ENCODE results near the gene MAGEL2.

MAGEL2 gene

GRCh38 chr15:23647421-23648370 is at the start of gene MAGEL2:
Gene MAGEL2, minus strand, starts transcription at chr15:23647867. Its CDS starts 125 bp downstream, at chr15:23647742.
- TF ChIP-seq, protein P1, sequence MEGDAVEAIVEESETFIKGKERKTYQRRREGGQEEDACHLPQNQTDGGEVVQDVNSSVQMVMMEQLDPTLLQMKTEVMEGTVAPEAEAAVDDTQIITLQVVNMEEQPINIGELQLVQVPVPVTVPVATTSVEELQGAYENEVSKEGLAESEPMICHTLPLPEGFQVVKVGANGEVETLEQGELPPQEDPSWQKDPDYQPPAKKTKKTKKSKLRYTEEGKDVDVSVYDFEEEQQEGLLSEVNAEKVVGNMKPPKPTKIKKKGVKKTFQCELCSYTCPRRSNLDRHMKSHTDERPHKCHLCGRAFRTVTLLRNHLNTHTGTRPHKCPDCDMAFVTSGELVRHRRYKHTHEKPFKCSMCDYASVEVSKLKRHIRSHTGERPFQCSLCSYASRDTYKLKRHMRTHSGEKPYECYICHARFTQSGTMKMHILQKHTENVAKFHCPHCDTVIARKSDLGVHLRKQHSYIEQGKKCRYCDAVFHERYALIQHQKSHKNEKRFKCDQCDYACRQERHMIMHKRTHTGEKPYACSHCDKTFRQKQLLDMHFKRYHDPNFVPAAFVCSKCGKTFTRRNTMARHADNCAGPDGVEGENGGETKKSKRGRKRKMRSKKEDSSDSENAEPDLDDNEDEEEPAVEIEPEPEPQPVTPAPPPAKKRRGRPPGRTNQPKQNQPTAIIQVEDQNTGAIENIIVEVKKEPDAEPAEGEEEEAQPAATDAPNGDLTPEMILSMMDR (IDR thresholded peaks at IDR 0.05), result no peak
- Histone ChIP-seq H3K27ac (no peak within 1 kb of the TSS), H3K4me3 (peak within 1 kb of the TSS; percentile 62)
- no peak for DNase-seq (ENCODE audit: low spot score)

DNA sequence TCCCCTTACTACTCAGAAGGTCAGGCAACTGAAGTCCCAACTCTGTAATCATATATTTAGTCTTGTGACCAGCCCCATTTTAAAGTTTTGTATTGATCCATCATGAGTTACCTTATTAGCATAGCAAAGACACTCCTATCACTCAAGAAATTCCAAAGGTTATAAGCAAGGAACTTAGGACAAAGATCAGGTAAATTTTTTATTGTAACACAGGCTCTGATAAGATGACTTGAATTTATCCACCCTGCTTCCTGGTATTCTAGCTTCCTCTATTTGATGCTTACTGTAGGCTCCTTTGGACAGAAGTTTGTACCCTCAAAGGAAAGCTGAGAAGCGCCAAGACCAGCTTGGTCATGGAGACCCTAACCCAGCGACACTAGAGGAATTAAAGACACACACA is 47.6 kb upstream of the MAGEL2 start:
- DNase-seq (ENCODE audit: low spot score), result no peak
- H3K27ac ChIP-seq, result no peak overlapping the region
- H3K4me3 ChIP-seq, result no peak overlapping the region
- TF ChIP-seq, protein P1 (IDR thresholded peaks at IDR 0.05), result no peak

GRCh38 chr15:23694592-23694991 is 46.9 kb upstream of the MAGEL2 start:
- no peak overlapping the region for H3K4me3 ChIP-seq
- no peak overlapping the region for H3K27ac ChIP-seq
- TF ChIP-seq, protein P1 (IDR thresholded peaks at IDR 0.05), result no peak
- DNase-seq (ENCODE audit: low spot score), result no peak

- TF ChIP-seq, protein P1 (IDR thresholded peaks at IDR 0.05), result no peak
- no peak overlapping the region for H3K4me3 ChIP-seq
- DNase-seq (ENCODE audit: low spot score), result no peak
- H3K27ac ChIP-seq, result peak overlapping the region in 1 of 2 donors; percentile 0
These were observed 42.8 kb upstream of the MAGEL2 start for GRCh38 chr15:23690450-23690852.

DNA sequence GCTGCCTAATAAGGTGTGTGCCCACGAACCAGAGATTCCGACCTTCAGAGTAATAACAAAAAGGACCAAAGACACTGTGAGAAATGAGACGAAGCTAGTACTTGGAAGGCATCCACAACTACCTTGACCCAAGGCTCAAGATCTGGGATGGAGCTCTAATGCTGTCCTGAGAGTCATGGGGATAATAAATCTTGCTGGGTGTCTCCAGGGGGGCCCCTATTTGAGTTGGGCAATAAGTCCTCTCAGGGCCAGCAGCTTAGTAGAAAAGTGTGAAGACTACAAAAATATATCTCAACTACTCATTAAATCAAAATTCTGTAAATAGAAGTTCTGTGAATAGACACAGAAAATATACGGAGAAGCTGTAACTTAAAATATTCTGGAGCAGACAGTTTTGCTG is 42.3 kb upstream of the MAGEL2 start:
- TF ChIP-seq, protein P1 (IDR thresholded peaks at IDR 0.05), result no peak
- DNase-seq (ENCODE audit: low spot score), result no peak
- Histone ChIP-seq H3K4me3 (no peak overlapping the region), H3K27ac (peak overlapping the region in 1 of 2 donors; percentile 0)

DNA sequence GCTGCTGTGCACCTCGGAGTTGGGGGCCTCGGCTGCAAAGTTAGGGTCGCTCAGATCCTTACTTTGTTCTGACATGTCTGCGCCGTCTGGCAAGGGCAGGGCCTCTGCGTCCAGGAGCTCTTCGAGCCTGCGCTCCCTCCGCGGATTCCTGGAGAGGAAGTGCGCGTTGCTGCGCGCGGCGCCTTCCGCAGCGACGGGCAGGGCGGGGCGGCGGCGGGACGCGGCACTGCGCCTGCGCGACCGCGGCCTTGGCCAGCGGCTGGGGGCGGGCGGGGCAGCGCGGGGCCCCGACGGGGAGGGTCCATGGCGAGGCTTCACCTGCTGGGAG is 39.4 kb upstream of the MAGEL2 start, which contains the start of gene NDN:
Gene NDN (minus strand): TSS at position 163 of the 328 bp plus-strand sequence. CDS start 88 bp downstream, at position 75.
- peak within 1 kb of the TSS in 1 of 2 donors; percentile 58 for H3K27ac ChIP-seq

More for the DNA sequence above, 39.4 kb upstream of the MAGEL2 start, which contains the start of gene NDN:
- TF ChIP-seq, protein P1 (IDR thresholded peaks at IDR 0.05), result no peak
- DNase-seq (ENCODE audit: low spot score), result no peak
- peak within 1 kb of the TSS; percentile 71 for H3K4me3 ChIP-seq
